GM21825 (cell line): ENCODE data around the gene PIK3R4.

Experiments
- ATAC-seq: cut with Tn5 transposase; IDR thresholded peaks from one replicate; pipeline ENCODE4 v1.9.1; 2021; ENCODE audit warnings: mild to moderate bottlenecking, moderate library complexity; ENCODE audit not compliant: unreplicated experiment

The PIK3R4 gene

GRCh38 chr3:130644628-130645253 lies 101.9 kb downstream of the PIK3R4 start:
- ATAC-seq: no peak

DNA sequence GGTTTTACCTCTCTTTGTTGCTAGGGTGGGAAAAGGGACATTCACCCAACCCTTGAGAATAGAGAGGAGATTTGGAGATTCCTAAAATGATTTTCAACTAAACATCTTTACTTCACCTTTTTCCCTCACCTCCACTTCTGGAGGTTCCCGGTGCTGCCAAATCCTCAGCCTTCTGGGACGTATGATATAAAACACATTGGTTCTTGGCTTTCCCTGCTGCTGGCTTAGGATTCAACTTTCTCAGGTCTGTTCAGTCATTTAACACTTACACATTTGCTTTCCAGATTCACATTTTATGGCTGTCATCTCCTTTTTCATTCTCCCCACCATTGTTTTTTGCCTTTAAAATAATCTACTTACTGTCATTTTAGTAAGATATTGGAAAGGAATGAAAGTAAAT lies 106.6 kb downstream of the PIK3R4 start:
- no peak for ATAC-seq

DNA sequence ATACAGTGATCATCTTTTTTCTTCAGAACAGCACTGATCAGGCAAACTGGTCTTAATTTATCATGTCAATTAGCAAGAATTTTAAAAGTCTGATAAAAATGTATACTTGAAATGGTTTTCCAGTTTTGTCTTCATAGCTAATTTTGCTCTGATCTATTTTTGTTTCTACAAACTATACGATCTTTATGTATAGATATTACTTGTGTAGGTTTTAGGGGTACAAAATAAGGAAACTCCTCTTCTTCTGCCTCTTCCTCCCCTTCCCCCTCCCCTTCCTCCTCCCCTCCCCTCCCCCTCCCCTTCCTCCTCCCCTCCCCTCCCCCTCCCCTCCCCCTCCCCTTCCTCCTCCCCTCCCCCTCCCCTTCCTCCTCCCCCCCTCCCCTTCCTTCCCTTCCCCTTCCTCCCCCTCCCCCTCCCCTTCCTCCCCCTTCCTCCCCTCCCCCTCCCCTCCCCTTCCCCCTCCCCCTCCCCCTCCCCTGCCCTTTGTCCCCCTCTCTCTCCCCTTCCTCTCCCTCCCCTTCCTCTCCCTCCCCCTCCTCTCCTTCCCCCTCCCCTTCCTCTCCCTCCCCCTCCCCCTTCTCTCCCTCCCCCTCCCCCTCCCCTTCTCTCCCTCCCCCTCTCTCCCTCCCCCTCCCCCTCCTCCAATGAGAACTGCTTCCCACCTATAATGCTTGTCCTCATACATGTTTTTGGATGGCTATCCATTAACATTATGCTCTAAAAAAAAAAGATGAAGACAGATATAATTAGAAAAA lies 110.0 kb downstream of the PIK3R4 start:
- no peak for ATAC-seq

DNA sequence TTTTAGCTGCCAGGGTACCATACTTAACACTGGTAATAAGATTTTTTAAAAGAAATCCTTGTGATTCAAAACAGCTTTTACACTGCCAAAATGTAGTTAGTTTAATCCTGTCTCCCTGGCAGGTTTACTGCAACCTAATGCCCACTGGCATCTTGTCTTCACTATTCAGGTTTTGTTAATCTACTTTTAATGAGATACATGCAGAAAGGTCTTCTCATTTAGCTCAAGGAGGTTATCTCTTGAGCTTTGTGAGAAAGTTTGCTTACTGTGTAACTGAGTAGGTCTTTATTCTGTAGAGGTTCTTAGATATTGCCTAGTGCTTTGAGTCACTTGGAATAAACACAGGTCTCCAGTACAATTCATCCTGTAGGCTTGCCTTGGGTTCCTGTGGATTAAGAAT lies 110.7 kb downstream of the PIK3R4 start:
- no peak for ATAC-seq

- no peak for ATAC-seq
Observed at GRCh38 chr3:130635285-130635684, 111.3 kb downstream of the PIK3R4 start.
